Measurements from ENCODE around the gene PYDC1. TPM values are rescaled to one million over a fixed set of nuclear protein-coding genes. Genes with fewer than 3 reads are reported as not detected.

PYDC1 gene
- total and polyA plus RNA-seq, 2 of the 8 experiments (the other 6 are each of a cell fraction or from before 2014, with no cell fraction given), result 3.5 to 11.1 TPM

DNA sequence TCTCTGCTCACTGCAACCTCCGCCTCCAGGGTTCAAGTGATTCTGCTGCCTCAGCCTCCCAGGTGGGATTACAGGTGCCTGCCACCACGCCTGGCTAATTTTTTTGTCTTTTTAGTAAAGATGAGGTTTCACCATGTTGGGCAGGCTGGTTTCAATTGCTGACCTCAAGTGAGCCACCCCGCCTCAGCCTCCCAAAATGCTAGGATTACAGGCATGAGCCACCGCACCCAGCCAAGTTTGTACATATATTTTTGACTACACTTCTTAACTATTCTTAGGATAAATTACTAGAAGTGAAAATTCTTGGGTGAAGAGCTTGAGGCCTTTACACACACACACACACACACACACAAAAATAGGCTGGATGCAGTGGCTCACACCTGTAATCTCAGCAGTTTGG lies 41.4 kb upstream of the PYDC1 start:
- Histone ChIP-seq H2BK120ac (replicated peaks; ENCODE audit: low read depth, low read length) (no peak overlapping the region), H3K14ac (ENCODE audit: insufficient read length) (no peak overlapping the region), H3K23me2 (ENCODE audit: low read depth, low read length) (no peaks in the 10 kb centered on the region; the same call in 1 of the 2 replicates), H4K20me1 (replicated peaks in 1 of 2; ENCODE audit: control insufficient read depth in 1 of 2, insufficient read depth in 2 of 2, low read length in 2 of 2) (no peaks in the 10 kb centered on the region), H3K56ac (replicated peaks; ENCODE audit: insufficient read length, low read depth, low read length) (no peak overlapping the region), H3K9me3 (ENCODE audit: insufficient read depth in 2 of 2, low read depth in 1 of 2, low read length in 1 of 2) (no peaks in the 10 kb centered on the region), H3K79me1 (ENCODE audit: low read depth, low read length) (no peaks in the 10 kb centered on the region), H3K36me3 (ENCODE audit: control insufficient read depth in 2 of 4, insufficient read depth in 4 of 4, low read length in 3 of 4) (no peaks in the 10 kb centered on the region), H3K4me2 (ENCODE audit: insufficient read depth in 1 of 2, low read depth in 2 of 2, low read length in 2 of 2) (no peak overlapping the region), H4K8ac (ENCODE audit: extremely low read depth, insufficient read depth, low read length) (no peak overlapping the region; the same call in 1 of the 2 replicates), H3K4me1 (replicated peaks in 1 of 4; ENCODE audit: control insufficient read depth in 3 of 4, insufficient read depth in 4 of 4, low read length in 3 of 4) (no peaks in the 10 kb centered on the region), H4K91ac (replicated peaks; ENCODE audit: insufficient read length, low read length) (no peak overlapping the region), H3K79me2 (ENCODE audit: control insufficient read depth in 1 of 2, insufficient read depth in 2 of 2, low read length in 2 of 2) (no peaks in the 10 kb centered on the region), H3K27me3 (replicated peaks in 1 of 4; ENCODE audit: control insufficient read depth in 3 of 4, extremely low read depth in 1 of 4, insufficient read depth in 3 of 4, low read length in 3 of 4) (no peaks in the 10 kb centered on the region), H3K4ac (replicated peaks; ENCODE audit: insufficient read length, low read depth, low read length) (no peak overlapping the region), H2BK12ac (ENCODE audit: low read depth, low read length) (no peak overlapping the region), H3K27ac (ENCODE audit: low read depth, low read length) (no peak overlapping the region), H2BK20ac (ENCODE audit: low read length) (no peak overlapping the region), H3K9ac (replicated peaks in 1 of 4; ENCODE audit: extremely low read depth in 1 of 4, low read depth in 3 of 4, low read length in 3 of 4) (no peak overlapping the region), H3K23ac (ENCODE audit: insufficient read length) (no peak overlapping the region), H2BK5ac (ENCODE audit: low read depth, low read length) (no peak overlapping the region), H2BK15ac (ENCODE audit: low read length) (no peak overlapping the region), H4K5ac (ENCODE audit: insufficient read length, low read depth, low read length) (no peak overlapping the region), H3K18ac (ENCODE audit: extremely low read depth, low read length) (no peak overlapping the region), H2AK5ac (ENCODE audit: low read depth, low read length) (no peak overlapping the region), H2AFZ (ENCODE audit: low read length) (no peak overlapping the region), H3K4me3 (ENCODE audit: extremely low read depth in 1 of 4, insufficient read depth in 2 of 4, low read depth in 3 of 4, low read length in 4 of 4) (no peak overlapping the region)
- ChIA-PET POLR2A (ENCODE audit: partially characterized antibody) (interaction anchor here (1.8 kb wide), 1 partner anchor 57 kb away, joined by 3 read pairs; no protein-coding TSS in a partner anchor), CTCF (ENCODE audit: partially characterized antibody) (interaction anchor here (1.1 to 2.9 kb wide), 4 partner anchors 9 to 60 kb away, joined by 3 to 7 read pairs (median 4); partner anchors contain the start of gene PYDC1)
- DNase-seq (ENCODE audit: low read depth in 1 of 2, low spot score in 2 of 2) (no peak), FAIRE-seq (no peak)
- WGBS, 2 experiments (ENCODE audit: extremely low coverage in 1 of 2, insufficient coverage in 1 of 2, insufficient read length in 1 of 2, insufficient replicate concordance in 2 of 2, low coverage in 1 of 2, low lambda C conversion rate in 2 of 2, missing lambda C conversion rate in 1 of 2), result 82% methylated on average over 4 of the region's 4 CpGs; no CpG with 5 or more reads in 1 of the 2 experiments
- TF ChIP-seq, protein P1, sequence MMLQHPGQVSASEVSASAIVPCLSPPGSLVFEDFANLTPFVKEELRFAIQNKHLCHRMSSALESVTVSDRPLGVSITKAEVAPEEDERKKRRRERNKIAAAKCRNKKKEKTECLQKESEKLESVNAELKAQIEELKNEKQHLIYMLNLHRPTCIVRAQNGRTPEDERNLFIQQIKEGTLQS (IDR thresholded peaks at IDR 0.05; ENCODE audit: insufficient read depth, low read depth, low read length), result no peak
- TF ChIP-seq CEBPB (IDR thresholded peaks at IDR 0.05; ENCODE audit: low read depth, low read length), result no peak
- no peak for TF ChIP-seq JUN (IDR thresholded peaks at IDR 0.05; ENCODE audit: low read depth, low read length)
- TF ChIP-seq TEAD4 (IDR thresholded peaks at IDR 0.05; ENCODE audit: low read depth, low read length), result no peak
- no peak for TF ChIP-seq RNF2 (IDR thresholded peaks at IDR 0.05; ENCODE audit: borderline replicate concordance, low read depth, low read length, missing control alignments, poor library complexity, severe bottlenecking)
- TF ChIP-seq SP2 (IDR thresholded peaks at IDR 0.05; ENCODE audit: low read length), result no peak
- TF ChIP-seq SP1 (IDR thresholded peaks at IDR 0.05; ENCODE audit: low read depth, low read length), result no peak

All from H1 (cell line).